Keratinocyte (primary cell): ENCODE results near the gene LSP1.

Source experiments
- CTCF ChIP-seq, 3 experiments: IDR thresholded peaks in 1 of 3; conservative IDR thresholded peaks in 1 of 3; optimal IDR thresholded peaks in 1 of 3; 2 replicates in 2 of 3; 3 replicates in 1 of 3; pipeline versions ENCODE3 to v1.5.1; 2011; ENCODE audit warnings: low read length in 3 of 3, mild to moderate bottlenecking in 3 of 3, moderate library complexity in 2 of 3, control low read depth in 1 of 3, inconsistent platforms in 1 of 3; ENCODE audit not compliant: insufficient read depth in 2 of 3; ENCODE audit errors: extremely low read depth in 1 of 3
- EZH2 ChIP-seq: IDR thresholded peaks from one replicate; pipeline ENCODE4 v1.6.1; 2012; ENCODE audit warnings: inconsistent platforms, mild to moderate bottlenecking, low read length, moderate library complexity

GRCh38 chr11:1934335-1935155, 81.7 kb downstream of the LSP1 start:
- TF ChIP-seq EZH2 (no peak), CTCF (optimal IDR thresholded peaks at IDR 0.05 in 1 of 3, IDR thresholded peaks at IDR 0.05 in 1 of 3, conservative IDR thresholded peaks at IDR 0.05 in 1 of 3; ENCODE audit: extremely low read depth in 1 of 3, insufficient read depth in 2 of 3, low read length in 3 of 3) (no peak)
